A172 (cell line): ENCODE measurements around the gene ADIPOR2. TPM values are rescaled to one million over a fixed set of nuclear protein-coding genes. Genes with fewer than 3 reads are reported as not detected.

ENCODE experiments used
- DNase-seq: peaks from one replicate; pipeline ENCODE4 v3.0.0-alpha.2; 2015; ENCODE audit warnings: low spot score
- total RNA-seq: library from RNA; depleted of rRNA; stranded (reverse); fragments of >200 nt; shearing (Covaris generic); gene quantifications from 2 replicates; pipeline ENCODE4 v1.2.3, GENCODE V29; 2014

The ADIPOR2 gene
- total RNA-seq, 1 experiment from 2014 or later: 14.1 TPM

GRCh38 chr12:1799051-1799881 is 108.4 kb downstream of the ADIPOR2 start:
- DNase-seq: no peak

GRCh38 chr12:1799882-1800400 is 109.1 kb downstream of the ADIPOR2 start:
- no peak for DNase-seq

- DNase-seq: no peak
These were observed 109.8 kb downstream of the ADIPOR2 start for GRCh38 chr12:1800401-1801302.

GRCh38 chr12:1801303-1801975 is 110.6 kb downstream of the ADIPOR2 start:
- DNase-seq: no peak

GRCh38 chr12:1803736-1804135 is 112.9 kb downstream of the ADIPOR2 start:
- no peak for DNase-seq

GRCh38 chr12:1804545-1805332 is 113.9 kb downstream of the ADIPOR2 start:
- DNase-seq: peak; percentile 76

GRCh38 chr12:1805441-1806081 is 114.7 kb downstream of the ADIPOR2 start:
- no peak for DNase-seq

- no peak for DNase-seq
These were observed 115.6 kb downstream of the ADIPOR2 start for GRCh38 chr12:1806301-1807086.

- DNase-seq: no peak
These were observed 116.4 kb downstream of the ADIPOR2 start for GRCh38 chr12:1807087-1807860.

GRCh38 chr12:1808036-1808797 is 117.3 kb downstream of the ADIPOR2 start:
- no peak for DNase-seq

- DNase-seq: no peak
These were observed 118.1 kb downstream of the ADIPOR2 start for GRCh38 chr12:1808798-1809480.

GRCh38 chr12:1809591-1810190 is 118.8 kb downstream of the ADIPOR2 start:
- DNase-seq: no peak

- no peak for DNase-seq
These were observed 119.5 kb downstream of the ADIPOR2 start for GRCh38 chr12:1810201-1810930.

GRCh38 chr12:1810931-1811280 is 120.0 kb downstream of the ADIPOR2 start:
- DNase-seq: no peak

- no peak for DNase-seq
These were observed 120.5 kb downstream of the ADIPOR2 start for GRCh38 chr12:1811281-1811947.

GRCh38 chr12:1811948-1812291 is 121.0 kb downstream of the ADIPOR2 start:
- no peak for DNase-seq
